ENCODE results near the gene THOC2. TPM values are rescaled to one million over a fixed set of nuclear protein-coding genes. Genes with fewer than 3 reads are reported as not detected.
"Not testable (repeated sequence)": the region's sequence is repeated elsewhere in the genome, so short reads cannot be mapped to it uniquely, and the experiment has no call there.

THOC2 gene
- total RNA-seq, 1 donor from 2014 or later = 49.5 TPM

DNA sequence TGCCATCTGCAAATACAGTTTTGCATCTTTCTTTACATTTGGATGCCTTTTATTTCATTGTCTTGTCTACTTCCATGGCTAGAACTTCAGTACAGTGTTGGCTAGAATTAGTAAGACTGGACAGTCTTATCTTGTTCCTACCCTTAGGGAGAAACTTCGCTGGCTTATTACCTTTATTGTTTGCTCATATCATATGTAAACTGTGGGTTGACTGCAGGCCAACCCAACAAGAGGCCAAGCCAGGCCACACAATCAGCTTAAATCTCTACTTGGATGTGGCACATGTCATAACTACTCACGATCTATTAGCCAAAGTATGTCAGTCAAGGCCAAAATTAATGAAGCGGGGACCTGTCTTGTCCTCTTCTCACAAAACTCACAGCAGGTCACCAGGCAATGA lies 144.1 kb downstream of the THOC2 start:
- no peak for DNase-seq (ENCODE audit: low read depth)

DNA sequence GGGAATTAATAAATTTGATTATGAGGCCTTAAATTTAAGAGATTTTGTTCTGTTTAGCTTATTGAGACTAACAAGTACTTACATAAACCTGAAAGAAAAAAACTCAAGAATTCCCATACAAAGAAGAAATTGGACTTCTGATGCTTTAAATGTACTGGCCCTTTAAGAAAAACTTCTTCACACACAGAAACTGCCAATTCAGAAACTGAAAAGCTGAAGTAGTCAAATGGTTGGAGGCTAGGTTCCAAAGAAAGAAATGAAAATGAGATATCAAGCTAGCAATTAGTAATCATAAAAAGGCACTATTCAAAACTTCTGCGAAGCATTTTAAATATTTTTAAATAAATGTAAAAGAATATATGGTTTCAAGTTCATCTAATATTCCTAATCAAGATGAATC lies 151.3 kb downstream of the THOC2 start:
- DNase-seq (ENCODE audit: low read depth) = no peak

DNA sequence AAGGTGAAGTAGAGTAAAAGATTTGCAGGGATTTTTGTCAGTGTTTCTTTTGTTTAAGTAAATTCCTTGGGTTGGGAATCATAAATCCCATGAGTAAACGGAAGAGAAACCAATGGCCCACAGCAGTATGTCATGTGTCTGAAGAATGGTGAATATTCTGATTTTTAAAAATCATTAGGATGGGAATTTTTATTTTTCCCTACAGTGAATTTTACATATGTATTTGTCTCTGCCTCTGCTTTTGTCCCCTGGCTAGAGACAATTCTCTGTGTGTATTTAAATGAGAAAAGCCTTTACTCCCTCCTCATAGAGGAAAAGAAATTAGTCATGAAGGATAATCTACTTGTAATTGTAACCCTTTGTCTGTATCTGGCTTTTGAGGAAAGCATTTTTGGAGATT lies 152.1 kb downstream of the THOC2 start:
- no peak for DNase-seq (ENCODE audit: low read depth)

DNA sequence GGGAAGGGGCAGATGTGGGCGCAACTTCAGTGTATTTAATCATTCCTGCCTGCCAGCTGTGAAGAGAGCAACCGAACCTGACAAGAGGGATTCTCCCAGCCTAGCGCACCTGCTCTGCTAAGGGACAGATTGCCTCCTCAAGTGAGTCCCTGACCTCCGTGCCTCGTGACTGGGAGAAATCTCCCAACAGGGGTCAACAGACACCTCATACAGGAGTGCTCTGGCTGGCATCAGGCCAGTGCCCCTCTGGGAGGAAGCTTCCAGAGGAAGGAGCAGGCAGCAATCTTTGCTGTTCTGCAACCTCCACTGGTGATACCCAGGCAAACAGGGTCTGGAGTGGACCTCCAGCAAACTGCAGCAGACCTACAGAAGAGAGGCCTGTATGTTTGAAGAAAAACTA lies 158.8 kb downstream of the THOC2 start:
- DNase-seq (ENCODE audit: low read depth) = not testable (repeated sequence)

DNA sequence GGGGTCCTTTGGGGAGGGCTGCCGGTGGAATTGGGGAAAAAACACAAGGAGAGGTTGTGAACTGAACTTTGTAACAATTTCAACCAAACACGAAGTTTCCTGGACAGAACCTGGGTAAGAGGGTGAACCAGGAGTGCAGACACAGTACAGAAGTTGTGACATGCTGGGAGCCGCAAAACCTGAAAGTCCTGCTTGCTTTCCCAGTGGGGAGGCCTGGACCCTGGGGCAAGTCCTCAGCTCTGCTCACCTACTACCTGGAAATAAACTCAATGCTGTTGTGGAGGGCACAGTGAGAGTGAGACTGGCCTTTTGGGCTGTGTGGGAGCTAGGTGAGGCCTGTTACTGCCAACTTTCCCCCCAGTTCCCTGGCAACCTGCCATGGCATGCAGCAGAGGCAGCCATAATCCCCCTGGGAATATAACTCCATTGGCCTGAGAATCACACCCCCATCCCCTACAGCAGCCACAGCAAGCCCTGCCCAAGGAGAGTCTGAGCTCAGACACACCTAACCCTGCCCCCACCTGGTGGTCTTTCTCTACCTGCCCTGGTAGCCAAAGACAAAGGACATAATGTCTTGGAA lies 162.8 kb downstream of the THOC2 start:
- no peak for DNase-seq (ENCODE audit: low read depth)

DNA sequence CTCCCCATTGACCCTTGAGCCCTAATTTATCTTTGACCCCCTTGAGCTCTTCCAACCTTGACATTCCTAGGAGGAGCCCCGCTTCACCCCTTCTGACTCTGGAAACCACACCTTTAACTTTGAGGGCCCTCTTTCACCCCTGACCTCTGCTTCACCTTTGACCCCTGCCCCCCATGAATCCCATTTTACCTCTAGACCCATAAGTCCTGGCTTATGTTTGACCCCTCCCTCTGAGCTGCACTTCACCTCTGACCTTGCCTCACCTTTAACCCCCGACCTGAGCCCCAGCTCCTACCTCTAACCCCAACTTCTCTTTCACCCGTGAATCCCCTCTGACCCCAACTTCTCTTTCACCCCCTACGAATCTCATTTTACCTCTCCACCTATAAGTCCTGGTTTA lies 169.7 kb downstream of the THOC2 start:
- no peak for DNase-seq (ENCODE audit: low read depth)

DNA sequence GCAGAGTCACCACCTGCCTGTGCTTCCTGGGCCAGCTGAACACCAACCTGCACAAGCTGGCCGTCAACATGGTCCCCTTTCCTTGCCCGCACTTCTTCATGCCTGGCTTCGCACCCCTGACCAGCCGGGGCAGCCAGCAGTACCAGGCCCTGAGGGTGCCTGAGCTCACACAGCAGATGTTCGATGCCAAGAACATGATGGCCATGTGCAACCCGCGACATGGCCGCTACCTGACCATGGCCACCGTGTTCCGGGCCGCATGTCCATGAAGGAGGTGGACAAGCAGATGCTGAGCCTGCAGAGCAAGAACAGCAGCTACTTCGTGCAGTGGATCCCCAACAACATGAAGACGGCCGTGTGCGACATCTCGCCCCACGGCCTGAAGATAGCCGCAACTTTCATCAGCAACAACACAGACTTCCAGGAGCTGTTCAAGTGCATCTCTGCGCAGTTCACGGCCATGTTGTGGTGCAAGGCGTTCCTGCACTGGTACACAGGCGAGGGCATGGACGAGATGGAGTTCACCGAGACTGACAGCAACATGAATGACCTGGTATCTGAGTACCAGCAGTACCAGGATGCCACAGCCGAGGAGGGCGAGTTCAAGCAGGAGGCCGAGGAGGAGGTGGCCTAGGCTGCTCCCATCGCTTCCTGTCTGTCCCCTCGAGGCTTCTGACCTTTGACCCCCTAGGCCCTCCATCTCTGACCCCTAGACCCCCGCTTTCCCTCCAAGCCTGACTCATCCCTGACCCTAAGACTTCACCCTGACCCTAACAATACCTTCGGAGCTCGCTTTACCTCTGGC lies 170.3 kb downstream of the THOC2 start:
- DNase-seq (ENCODE audit: low read depth) = no peak

DNA sequence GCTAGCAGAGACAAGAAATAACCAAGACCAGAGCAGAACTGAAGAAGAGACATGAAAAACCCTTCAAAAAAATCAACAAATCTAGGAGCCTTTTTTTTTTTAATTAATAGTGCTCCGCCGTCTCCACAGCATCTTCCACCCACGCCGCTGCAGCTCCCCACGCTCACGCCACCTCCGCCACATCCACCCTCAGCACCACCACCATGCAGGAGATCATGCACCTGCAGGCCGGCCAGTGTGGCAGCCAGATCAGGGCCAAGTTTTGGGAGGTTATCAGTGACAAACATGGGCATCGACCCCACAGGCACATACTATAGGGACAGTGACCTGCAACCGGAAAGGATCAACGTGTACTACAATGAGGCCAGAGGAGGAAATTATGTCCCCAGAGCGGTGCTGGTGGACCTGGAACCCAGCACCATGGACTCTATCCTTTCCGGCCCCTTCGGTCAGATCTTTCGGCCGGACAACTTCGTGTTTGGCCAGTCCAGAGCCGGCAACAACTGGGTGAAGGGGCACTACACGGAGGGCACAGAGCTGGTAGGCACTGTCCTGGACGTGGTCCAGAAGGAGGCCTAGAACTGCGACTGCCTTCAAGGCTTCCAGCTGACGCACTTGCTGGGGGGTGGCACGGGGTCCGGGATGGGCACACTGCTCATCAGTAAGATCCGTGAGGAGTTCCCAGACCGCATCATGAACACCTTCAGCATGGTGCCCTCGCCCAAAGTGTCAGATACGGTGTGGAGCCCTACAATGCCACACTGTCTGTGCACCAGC lies 171.2 kb downstream of the THOC2 start:
- DNase-seq (ENCODE audit: low read depth) = no peak

DNA sequence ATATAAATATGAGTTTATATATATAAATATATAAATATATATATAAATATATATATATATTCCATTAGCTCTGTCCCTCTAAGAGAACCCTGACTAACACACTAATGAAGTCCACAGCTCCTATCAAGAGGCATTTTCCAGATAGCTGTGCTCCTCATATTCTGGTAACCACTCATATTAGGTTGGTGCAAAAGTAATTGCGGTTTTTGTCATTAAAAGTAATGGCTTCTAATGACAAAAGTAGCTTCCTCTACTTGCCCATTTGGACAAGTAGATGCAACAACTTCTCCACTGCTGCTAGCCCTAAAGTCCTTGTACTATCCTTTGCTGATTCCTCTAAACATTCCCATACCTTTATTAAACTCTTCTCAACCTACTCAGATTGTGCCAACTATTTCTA lies 182.0 kb downstream of the THOC2 start:
- no peak for DNase-seq (ENCODE audit: low read depth)

Other genes starting within 250 kb of the THOC2 start
- 48.0 and 54.3 TPM in 2 replicates for gene XIAP, start 127.0 kb upstream of the THOC2 start, total RNA-seq
- gene STAG2, start 228.7 kb upstream of the THOC2 start, total RNA-seq = 48.5 and 125 TPM in 2 replicates